Omental fat pad (tissue), 4 donors: Measurements from ENCODE around the gene SLAIN2. TPM values are rescaled to one million over a fixed set of nuclear protein-coding genes. Genes with fewer than 3 reads are reported as not detected.

ENCODE experiments used
- ATAC-seq: fragments of 150-250 bp; one replicate; pipeline ENCODE4 v1.9.1; 2016; ENCODE audit warnings: mild to moderate bottlenecking, moderate library complexity; ENCODE audit not compliant: low FRiP score
- DNase-seq: peaks from one replicate; pipeline ENCODE4 v3.0.0-alpha.2; 2019; ENCODE audit warnings: low spot score
- CTCF ChIP-seq, 3 donors: fragments of 450-650 bp; IDR thresholded peaks; one replicate each; pipeline ENCODE4 v1.5.1; 2016 to 2017; ENCODE audit warnings: antibody characterized with exemption in 3 of 3, mild to moderate bottlenecking in 3 of 3, moderate library complexity in 2 of 3
- total RNA-seq, 4 donors: library from RNA; depleted of rRNA; stranded (reverse); fragments of >200 nt; gene quantifications; one replicate each; pipeline ENCODE4 v1.1.0, GENCODE V29; 2016

The SLAIN2 gene
- total RNA-seq, 4 donors from 2014 or later = 27.7 to 92.6 (median 57.4) TPM

- ATAC-seq (no peak), DNase-seq (no peak)
- no peak for TF ChIP-seq CTCF (IDR thresholded peaks at IDR 0.05)
These were observed 9.5 kb downstream of the SLAIN2 start for GRCh38 chr4:48350871-48351270.

GRCh38 chr4:48352793-48353192, 11.5 kb downstream of the SLAIN2 start:
- ATAC-seq (no peak), DNase-seq (no peak)
- no peak for TF ChIP-seq CTCF (IDR thresholded peaks at IDR 0.05)

GRCh38 chr4:48356355-48356754, 15.0 kb downstream of the SLAIN2 start:
- TF ChIP-seq CTCF (IDR thresholded peaks at IDR 0.05) = no peak
- no peak for ATAC-seq

GRCh38 chr4:48360285-48361011, 19.1 kb downstream of the SLAIN2 start:
- no peak for DNase-seq
- peak; percentile 83 for ATAC-seq
- no peak for TF ChIP-seq CTCF (IDR thresholded peaks at IDR 0.05)

More at GRCh38 chr4:48356355-48356754, 15.0 kb downstream of the SLAIN2 start:
- DNase-seq = no peak

- no peak for DNase-seq
- ATAC-seq = no peak
- no peak for TF ChIP-seq CTCF (IDR thresholded peaks at IDR 0.05)
These were observed 19.7 kb downstream of the SLAIN2 start for GRCh38 chr4:48361012-48361400.

GRCh38 chr4:48366611-48367010, 25.3 kb downstream of the SLAIN2 start:
- DNase-seq (no peak), ATAC-seq (no peak)

More at GRCh38 chr4:48366611-48367010, 25.3 kb downstream of the SLAIN2 start:
- TF ChIP-seq CTCF (IDR thresholded peaks at IDR 0.05) = no peak
